Measurements from ENCODE around the gene ZNF543.
A peak's percentile ranks its signal among the peaks of the same experiment; 100 is the strongest.
"Not testable (repeated sequence)": the region's sequence is repeated elsewhere in the genome, so short reads cannot be mapped to it uniquely, and the experiment has no call there.

Gene ZNF543

GRCh38 chr19:57320180-57321084, at the start of gene ZNF543:
Gene ZNF543 (plus strand): TSS chr19:57320472. CDS start chr19:57320854, 382 bp downstream.
- peak; percentile 89 for DNase-seq (ENCODE audit: low read depth)

GRCh38 chr19:57271280-57271679, 49.0 kb upstream of the ZNF543 start:
- no peak for DNase-seq (ENCODE audit: low read depth)

GRCh38 chr19:57273014-57273413, 47.3 kb upstream of the ZNF543 start:
- no peak for DNase-seq (ENCODE audit: low read depth)

- DNase-seq (ENCODE audit: low read depth), result no peak
Observed at GRCh38 chr19:57276430-57276829, 43.8 kb upstream of the ZNF543 start.

- DNase-seq (ENCODE audit: low read depth), result not testable (repeated sequence)
Observed at GRCh38 chr19:57278481-57278880, 41.8 kb upstream of the ZNF543 start.

GRCh38 chr19:57279418-57280164, 40.7 kb upstream of the ZNF543 start:
- DNase-seq (ENCODE audit: low read depth), result peak; percentile 94

DNA sequence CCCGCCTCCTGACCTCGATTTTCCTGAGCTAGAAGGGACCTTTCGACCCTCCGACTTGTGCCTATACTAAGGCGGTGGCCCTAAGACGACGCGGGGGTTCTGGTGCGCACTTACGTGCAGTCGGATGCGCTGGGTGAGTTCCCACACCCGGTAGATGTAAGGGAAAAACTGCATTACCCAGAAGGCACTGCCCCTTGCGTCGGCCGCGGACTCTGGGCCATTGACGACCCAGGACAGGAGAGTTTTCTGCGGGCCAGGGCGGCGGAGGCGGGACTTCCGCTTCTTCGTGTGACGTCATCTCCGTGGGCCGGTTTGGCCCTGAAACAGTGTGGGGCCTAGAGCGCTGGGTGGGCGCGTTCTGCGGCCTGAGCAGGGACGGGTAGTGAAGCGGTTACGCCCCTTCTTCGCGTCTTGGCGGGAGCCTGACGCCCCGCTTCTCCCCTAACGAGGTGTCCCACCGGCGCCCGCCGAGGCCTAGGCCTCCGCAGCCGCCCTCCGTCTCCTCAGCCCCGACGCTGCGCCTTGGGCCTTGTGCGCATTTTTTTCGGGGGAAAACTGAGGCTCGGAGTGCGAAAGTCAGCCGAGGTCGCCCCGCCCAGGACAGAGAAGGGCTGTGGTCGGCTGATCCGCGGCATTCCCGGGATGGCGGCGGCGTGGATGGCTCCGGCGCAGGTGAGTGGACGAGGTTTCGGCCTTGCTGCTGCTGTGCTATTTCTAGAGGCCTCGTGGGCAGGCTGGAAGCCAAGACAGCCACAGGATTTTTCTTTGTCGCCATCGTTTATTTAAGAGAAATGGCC, 39.9 kb upstream of the ZNF543 start, which contains the start of gene ZNF460:
Gene ZNF460, plus strand, starts transcription at position 321 of the 797 bp plus-strand sequence. Its CDS starts 322 bp downstream, at position 643.
- peak; percentile 96 for DNase-seq (ENCODE audit: low read depth)

GRCh38 chr19:57280962-57281400, 39.3 kb upstream of the ZNF543 start:
- no peak for DNase-seq (ENCODE audit: low read depth)

DNA sequence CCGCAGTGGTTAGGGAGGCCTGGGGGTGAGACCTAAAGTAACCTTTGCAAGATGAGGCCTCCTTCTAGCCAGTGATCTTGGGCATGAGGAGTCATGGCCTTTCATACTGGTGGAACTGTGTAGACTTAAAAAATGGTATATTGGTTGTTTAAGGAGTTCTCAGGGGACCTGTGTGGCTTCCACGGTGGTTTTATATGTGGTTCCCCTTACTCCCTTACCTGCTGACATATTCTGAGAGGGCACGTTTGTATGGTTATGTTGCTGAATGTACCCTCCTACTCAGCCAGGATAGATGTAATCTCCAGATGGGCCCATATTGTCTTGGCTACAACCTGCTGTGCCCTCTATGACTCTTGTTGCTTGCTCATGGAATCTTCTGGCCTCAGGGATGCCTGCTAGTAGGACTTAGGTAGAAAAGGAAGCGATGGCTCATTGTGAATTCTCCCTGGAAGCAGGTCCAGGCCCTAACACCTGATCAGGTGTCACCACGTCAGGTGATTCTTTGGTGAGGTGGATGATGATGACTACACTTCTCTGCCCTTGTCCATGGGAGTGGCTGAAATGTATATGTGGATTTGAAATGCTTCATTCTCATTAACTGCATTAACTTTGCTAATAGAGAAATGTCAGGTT, 38.1 kb upstream of the ZNF543 start:
- no peak for DNase-seq (ENCODE audit: low read depth)

- DNase-seq (ENCODE audit: low read depth), result no peak
Observed at GRCh38 chr19:57288373-57288772, 31.9 kb upstream of the ZNF543 start.

GRCh38 chr19:57290970-57291369, 29.3 kb upstream of the ZNF543 start:
- no peak for DNase-seq (ENCODE audit: low read depth)

DNA sequence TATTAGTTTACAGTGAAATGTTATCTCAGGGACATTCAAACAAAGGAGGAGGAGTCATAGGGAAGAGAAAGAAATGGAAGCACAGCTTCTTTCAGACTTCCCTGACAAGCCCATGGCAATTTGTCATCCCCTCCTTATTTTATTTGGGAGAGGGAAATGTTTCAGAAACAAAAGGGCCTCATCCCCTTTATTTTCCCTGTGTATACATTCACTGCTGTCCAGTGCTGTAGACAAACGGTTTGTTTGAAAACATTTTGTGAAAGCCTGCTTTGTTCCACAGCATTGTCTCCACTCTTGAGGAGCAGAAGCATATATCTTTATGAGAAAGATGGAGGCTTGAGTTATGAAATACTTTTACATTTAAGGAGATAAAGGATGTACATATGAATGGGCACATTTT, 27.7 kb upstream of the ZNF543 start:
- DNase-seq (ENCODE audit: low read depth), result no peak

DNA sequence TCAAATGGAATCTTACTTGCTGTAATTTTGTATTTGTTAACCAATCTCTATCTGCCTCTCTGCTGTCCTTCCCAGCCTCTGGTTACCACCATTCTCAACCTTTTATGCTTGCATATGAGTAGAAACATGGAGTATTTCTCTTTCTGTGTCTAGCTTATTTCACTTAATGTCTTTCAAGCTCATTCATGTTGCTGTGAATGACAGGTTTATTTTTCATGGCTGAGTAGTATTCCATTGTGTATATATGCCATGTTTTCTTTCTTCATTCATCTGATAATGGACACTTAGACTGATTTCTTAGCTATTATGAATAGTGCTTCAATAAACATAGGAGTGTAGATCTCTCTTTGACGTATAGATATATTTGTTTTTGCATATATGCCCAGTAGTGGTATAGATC, 26.6 kb upstream of the ZNF543 start:
- no peak for DNase-seq (ENCODE audit: low read depth)

GRCh38 chr19:57302020-57302465, 18.2 kb upstream of the ZNF543 start:
- no peak for DNase-seq (ENCODE audit: low read depth)

- DNase-seq (ENCODE audit: low read depth), result no peak
Observed at GRCh38 chr19:57302727-57303401, 17.4 kb upstream of the ZNF543 start.

GRCh38 chr19:57305056-57305455, 15.2 kb upstream of the ZNF543 start:
- no peak for DNase-seq (ENCODE audit: low read depth)

DNA sequence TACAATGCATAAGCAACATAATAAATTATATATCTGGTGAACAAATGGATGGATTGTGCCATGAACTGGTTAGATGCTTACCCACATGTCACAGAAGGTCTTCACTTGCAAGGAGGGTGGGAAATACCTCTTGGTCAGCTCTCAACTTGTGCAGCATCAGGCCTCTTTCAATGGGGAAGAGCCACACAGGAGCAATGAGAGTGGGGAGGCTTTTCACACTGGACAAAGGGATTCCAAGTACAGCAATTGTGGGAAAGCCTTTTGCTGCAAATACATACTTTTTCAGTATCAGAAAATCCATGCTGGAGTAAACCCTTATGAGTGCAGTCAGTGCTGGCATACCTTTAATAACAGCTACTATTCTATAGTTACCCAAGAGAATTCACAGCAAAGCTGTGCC, 11.8 kb upstream of the ZNF543 start:
- DNase-seq (ENCODE audit: low read depth), result no peak

DNA sequence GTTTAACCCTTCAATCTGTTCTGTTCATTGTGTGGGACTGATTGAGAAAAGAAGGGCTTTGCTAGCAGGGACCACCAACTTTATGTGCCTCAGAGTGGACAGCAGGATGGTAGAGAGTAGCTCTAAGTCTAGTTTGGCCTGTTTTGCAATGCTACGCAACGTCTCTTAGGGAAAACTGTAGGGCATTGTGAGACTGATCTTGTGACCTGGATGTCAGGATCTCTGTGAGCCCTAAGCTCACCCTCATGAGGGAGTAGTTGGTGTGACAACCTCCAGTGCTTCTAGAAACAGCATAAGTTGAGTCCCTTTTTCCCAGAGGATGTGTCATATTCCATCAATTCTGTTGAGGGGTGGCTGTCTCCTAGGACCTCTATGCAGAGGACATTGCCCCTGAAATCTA, 9.5 kb upstream of the ZNF543 start:
- no peak for DNase-seq (ENCODE audit: low read depth)

DNA sequence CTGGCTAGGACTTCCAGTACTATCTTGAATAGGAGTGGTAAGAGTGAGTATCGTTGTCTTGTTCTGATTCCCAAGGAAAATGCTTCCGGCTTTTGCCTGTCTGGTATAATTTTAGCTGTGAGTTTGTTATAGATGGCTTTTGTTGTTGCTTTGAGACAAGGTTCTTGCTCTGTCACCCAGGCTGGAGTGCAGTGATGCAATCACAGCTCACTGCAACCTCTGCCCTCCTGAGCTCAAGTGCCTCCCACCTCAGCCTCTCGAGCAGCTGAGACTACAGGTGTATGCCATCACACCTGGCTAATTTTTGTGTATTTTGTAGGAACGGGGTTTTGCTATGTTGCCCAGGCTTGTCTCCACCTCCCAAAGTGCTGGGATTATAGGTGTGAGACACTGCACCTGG, 6.1 kb upstream of the ZNF543 start:
- DNase-seq (ENCODE audit: low read depth), result no peak

- DNase-seq (ENCODE audit: low read depth), result no peak
Observed at GRCh38 chr19:57317503-57317902, 2.8 kb upstream of the ZNF543 start.

DNA sequence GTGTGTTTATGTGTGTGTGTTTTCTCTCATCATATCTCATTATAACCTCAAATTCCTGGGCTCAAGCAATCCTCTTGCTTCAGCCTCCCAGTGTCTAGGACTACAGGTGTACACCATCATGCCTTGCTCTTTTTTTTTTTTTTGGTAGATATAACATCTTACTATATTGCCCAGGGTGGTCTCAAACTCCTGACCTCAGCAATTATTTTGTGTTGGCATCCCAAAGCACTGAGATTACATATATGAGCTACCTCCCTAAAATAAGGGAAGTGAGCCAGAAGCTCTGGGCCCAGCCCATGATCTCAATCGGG, 448 bp upstream of the ZNF543 start:
- no peak for DNase-seq (ENCODE audit: low read depth)
